Astrocyte of the cerebellum (primary cell): ENCODE measurements around the gene GIMAP4.

ENCODE experiments used
- DNase-seq: peaks from one replicate; pipeline ENCODE4 v3.0.0-alpha.2; 2011; ENCODE audit warnings: low read depth
- H3K4me3 ChIP-seq: 2 replicates; pipeline ENCODE4 v1.5.1; 2011; ENCODE audit warnings: mild to moderate bottlenecking, low read depth, low read length, moderate library complexity
- CTCF ChIP-seq: IDR thresholded peaks from 2 replicates; pipeline ENCODE4 v1.5.1; 2012; ENCODE audit warnings: low read length, low read depth, moderate library complexity, mild to moderate bottlenecking; ENCODE audit errors: missing control alignments
- in situ Hi-C: cut with HindIII; loops from 2 replicates; pipeline ENCODE4 v1.10.0; 2017; ENCODE audit warnings: low sequenced_read_pairs

The GIMAP4 gene

GRCh38 chr7:150553163-150553562 lies 14.0 kb upstream of the GIMAP4 start:
- no peak for TF ChIP-seq CTCF
- H3K4me3 ChIP-seq, result no peak overlapping the region
- no peak for DNase-seq
- in situ Hi-C loops, result no loop called here

- in situ Hi-C loops, result no loop called here
- no peak for TF ChIP-seq CTCF
- DNase-seq, result no peak
- no peak overlapping the region for H3K4me3 ChIP-seq
Measured at GRCh38 chr7:150556521-150557138, 10.6 kb upstream of the GIMAP4 start.

DNA sequence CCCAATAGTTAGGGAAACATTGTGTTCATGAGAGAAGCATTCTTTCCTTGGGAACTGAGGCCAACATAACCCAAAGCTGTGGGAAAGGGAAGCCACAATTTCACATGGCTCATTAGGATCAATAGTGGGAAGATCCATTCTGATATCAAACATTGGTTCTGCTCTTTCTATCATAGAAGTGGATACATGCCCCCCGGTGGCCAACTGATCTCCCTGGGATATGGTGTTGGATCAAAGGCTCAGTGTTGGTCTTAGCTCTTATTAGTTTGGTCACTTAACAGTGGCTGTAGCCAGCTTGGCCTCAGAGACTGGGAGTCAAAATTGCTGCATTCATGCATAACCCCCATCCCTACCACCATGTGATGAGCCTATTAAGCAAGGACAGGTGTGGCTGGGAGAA lies 6.7 kb upstream of the GIMAP4 start:
- H3K4me3 ChIP-seq, result no peak overlapping the region
- no peak for DNase-seq
- TF ChIP-seq CTCF, result no peak
- in situ Hi-C loops, result no loop called here

GRCh38 chr7:150562919-150563318 lies 4.3 kb upstream of the GIMAP4 start:
- no peak for TF ChIP-seq CTCF
- H3K4me3 ChIP-seq, result no peak overlapping the region
- DNase-seq, result no peak
- in situ Hi-C loops, result no loop called here

GRCh38 chr7:150564006-150564405 lies 3.2 kb upstream of the GIMAP4 start:
- DNase-seq, result no peak
- in situ Hi-C loops, result no loop called here
- no peak for TF ChIP-seq CTCF
- H3K4me3 ChIP-seq, result no peak overlapping the region

- H3K4me3 ChIP-seq, result no peak overlapping the region
- DNase-seq, result no peak
- TF ChIP-seq CTCF, result no peak
- in situ Hi-C loops, result no loop called here
Measured at GRCh38 chr7:150564566-150564965, 2.6 kb upstream of the GIMAP4 start.

DNA sequence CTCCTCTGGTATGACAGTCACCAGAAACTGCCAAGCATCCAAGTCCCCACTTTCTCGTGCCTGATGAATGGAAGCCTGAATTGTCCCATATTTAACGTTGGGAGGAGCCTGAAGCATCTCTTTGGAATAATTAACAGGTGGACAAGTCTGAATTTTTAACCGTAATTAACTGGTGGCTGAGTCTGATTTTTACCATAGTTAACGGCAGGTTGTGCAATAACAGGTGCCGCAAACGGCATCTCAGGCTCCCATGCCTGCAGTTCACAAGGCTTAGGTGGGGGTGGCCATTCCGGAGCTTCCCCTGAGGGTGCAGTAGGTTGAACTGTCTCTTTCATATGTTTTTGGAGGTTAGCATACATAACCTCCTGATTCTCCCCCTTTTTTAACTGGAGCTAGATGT lies 2.0 kb upstream of the GIMAP4 start:
- no peak for DNase-seq
- no peak for TF ChIP-seq CTCF
- H3K4me3 ChIP-seq, result no peak overlapping the region
- in situ Hi-C loops, result no loop called here
